Measurements from ENCODE around the gene FOXN4. TPM values are rescaled to one million over a fixed set of nuclear protein-coding genes. Genes with fewer than 3 reads are reported as not detected.

Gene FOXN4
- total and polyA plus RNA-seq, 2 of the 13 experiments (the other 11 are each of a cell fraction or from before 2014, with no cell fraction given), result 0.11 TPM; not detected in 1

DNA sequence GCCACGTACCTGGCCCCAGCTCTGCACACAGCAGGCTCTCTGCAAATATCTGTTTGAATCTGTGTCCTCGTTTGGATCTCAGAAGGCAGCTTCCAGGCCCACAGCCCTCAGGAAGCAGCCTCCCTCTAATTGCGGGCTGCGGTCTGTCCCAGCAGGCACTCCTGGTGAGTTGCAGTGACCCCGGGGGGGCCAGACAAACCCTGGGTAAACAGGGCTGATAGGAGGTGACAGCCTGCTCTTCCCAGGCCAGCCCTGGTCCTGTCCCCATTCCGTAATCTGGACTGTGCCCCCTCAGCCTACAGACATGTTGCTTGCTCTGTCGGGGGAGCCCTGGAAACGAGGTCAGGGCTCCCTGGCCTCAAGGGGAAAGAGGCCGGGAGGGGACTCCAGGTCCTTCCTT lies 2.0 kb downstream of the FOXN4 start (continued):
- no peak for TF ChIP-seq PPARG (CRISPR knock-in tag; conservative IDR thresholded peaks at IDR 0.05)
- TF ChIP-seq HDAC2 (CRISPR knock-in tag; IDR thresholded peaks at IDR 0.05), result peak; percentile 59; the same call in 1 of the 2 replicates
- TF ChIP-seq, protein P1, sequence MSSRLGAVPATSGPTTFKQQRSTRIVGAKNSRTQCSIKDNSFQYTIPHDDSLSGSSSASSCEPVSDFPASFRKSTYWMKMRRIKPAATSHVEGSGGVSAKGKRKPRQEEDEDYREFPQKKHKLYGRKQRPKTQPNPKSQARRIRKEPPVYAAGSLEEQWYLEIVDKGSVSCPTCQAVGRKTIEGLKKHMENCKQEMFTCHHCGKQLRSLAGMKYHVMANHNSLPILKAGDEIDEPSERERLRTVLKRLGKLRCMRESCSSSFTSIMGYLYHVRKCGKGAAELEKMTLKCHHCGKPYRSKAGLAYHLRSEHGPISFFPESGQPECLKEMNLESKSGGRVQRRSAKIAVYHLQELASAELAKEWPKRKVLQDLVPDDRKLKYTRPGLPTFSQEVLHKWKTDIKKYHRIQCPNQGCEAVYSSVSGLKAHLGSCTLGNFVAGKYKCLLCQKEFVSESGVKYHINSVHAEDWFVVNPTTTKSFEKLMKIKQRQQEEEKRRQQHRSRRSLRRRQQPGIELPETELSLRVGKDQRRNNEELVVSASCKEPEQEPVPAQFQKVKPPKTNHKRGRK (CRISPR knock-in tag; IDR thresholded peaks at IDR 0.05), result no peak
- peak; percentile 83; the same call in 1 of the 2 replicates for TF ChIP-seq MTA1 (CRISPR knock-in tag; IDR thresholded peaks at IDR 0.05; ENCODE audit: borderline replicate concordance)
- no peak for TF ChIP-seq GATA4 (IDR thresholded peaks at IDR 0.05; ENCODE audit: borderline replicate concordance, low read depth)
- TF ChIP-seq, protein P2, sequence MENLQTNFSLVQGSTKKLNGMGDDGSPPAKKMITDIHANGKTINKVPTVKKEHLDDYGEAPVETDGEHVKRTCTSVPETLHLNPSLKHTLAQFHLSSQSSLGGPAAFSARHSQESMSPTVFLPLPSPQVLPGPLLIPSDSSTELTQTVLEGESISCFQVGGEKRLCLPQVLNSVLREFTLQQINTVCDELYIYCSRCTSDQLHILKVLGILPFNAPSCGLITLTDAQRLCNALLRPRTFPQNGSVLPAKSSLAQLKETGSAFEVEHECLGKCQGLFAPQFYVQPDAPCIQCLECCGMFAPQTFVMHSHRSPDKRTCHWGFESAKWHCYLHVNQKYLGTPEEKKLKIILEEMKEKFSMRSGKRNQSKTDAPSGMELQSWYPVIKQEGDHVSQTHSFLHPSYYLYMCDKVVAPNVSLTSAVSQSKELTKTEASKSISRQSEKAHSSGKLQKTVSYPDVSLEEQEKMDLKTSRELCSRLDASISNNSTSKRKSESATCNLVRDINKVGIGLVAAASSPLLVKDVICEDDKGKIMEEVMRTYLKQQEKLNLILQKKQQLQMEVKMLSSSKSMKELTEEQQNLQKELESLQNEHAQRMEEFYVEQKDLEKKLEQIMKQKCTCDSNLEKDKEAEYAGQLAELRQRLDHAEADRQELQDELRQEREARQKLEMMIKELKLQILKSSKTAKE (CRISPR knock-in tag; IDR thresholded peaks at IDR 0.05; ENCODE audit: borderline replicate concordance), result peak; percentile 76
- TF ChIP-seq GATAD1 (CRISPR knock-in tag; IDR thresholded peaks at IDR 0.05), result no peak
- no peak for TF ChIP-seq KLF13 (CRISPR knock-in tag; IDR thresholded peaks at IDR 0.05)
- TF ChIP-seq KDM2A (CRISPR knock-in tag; IDR thresholded peaks at IDR 0.05; ENCODE audit: borderline replicate concordance, low read depth), result peak; percentile 46; the same call in 1 of the 2 replicates
- TF ChIP-seq ZNF569 (CRISPR knock-in tag; IDR thresholded peaks at IDR 0.05; ENCODE audit: borderline replicate concordance), result no peak
- TF ChIP-seq ZKSCAN5 (CRISPR knock-in tag; IDR thresholded peaks at IDR 0.05), result peak; percentile 91; the same call in 1 of the 2 replicates
- 0 out of 2 replicates have a peak, but pooled peaks have one; percentile 29 for TF ChIP-seq ZBTB20 (CRISPR knock-in tag; IDR thresholded peaks at IDR 0.05; ENCODE audit: borderline replicate concordance, low read depth)
- TF ChIP-seq ZNF549 (CRISPR knock-in tag; IDR thresholded peaks at IDR 0.05), result no peak
- no peak for TF ChIP-seq RBM22 (optimal IDR thresholded peaks at IDR 0.05; ENCODE audit: low read length)
- TF ChIP-seq POGZ (CRISPR knock-in tag; IDR thresholded peaks at IDR 0.05), result peak; percentile 59; the same call in 1 of the 2 replicates
- TF ChIP-seq, protein P3, sequence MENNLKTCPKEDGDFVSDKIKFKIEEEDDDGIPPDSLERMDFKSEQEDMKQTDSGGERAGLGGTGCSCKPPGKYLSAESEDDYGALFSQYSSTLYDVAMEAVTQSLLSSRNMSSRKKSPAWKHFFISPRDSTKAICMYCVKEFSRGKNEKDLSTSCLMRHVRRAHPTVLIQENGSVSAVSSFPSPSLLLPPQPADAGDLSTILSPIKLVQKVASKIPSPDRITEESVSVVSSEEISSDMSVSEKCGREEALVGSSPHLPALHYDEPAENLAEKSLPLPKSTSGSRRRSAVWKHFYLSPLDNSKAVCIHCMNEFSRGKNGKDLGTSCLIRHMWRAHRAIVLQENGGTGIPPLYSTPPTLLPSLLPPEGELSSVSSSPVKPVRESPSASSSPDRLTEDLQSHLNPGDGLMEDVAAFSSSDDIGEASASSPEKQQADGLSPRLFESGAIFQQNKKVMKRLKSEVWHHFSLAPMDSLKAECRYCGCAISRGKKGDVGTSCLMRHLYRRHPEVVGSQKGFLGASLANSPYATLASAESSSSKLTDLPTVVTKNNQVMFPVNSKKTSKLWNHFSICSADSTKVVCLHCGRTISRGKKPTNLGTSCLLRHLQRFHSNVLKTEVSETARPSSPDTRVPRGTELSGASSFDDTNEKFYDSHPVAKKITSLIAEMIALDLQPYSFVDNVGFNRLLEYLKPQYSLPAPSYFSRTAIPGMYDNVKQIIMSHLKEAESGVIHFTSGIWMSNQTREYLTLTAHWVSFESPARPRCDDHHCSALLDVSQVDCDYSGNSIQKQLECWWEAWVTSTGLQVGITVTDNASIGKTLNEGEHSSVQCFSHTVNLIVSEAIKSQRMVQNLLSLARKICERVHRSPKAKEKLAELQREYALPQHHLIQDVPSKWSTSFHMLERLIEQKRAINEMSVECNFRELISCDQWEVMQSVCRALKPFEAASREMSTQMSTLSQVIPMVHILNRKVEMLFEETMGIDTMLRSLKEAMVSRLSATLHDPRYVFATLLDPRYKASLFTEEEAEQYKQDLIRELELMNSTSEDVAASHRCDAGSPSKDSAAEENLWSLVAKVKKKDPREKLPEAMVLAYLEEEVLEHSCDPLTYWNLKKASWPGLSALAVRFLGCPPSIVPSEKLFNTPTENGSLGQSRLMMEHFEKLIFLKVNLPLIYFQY (CRISPR knock-in tag; IDR thresholded peaks at IDR 0.05; ENCODE audit: borderline replicate concordance), result no peak
- 0 out of 2 replicates have a peak, but pooled peaks have one; percentile 39 for TF ChIP-seq RNF2 (conservative IDR thresholded peaks at IDR 0.05; ENCODE audit: low read depth)
- TF ChIP-seq ZNF788 (CRISPR knock-in tag; IDR thresholded peaks at IDR 0.05; ENCODE audit: borderline replicate concordance), result peak; percentile 52; the same call in 1 of the 2 replicates
- TF ChIP-seq NR2F6 (IDR thresholded peaks at IDR 0.05), result peak; percentile 74
- TF ChIP-seq NR2F6 (CRISPR knock-in tag; IDR thresholded peaks at IDR 0.05), result peak; percentile 79
- TF ChIP-seq, protein P4, sequence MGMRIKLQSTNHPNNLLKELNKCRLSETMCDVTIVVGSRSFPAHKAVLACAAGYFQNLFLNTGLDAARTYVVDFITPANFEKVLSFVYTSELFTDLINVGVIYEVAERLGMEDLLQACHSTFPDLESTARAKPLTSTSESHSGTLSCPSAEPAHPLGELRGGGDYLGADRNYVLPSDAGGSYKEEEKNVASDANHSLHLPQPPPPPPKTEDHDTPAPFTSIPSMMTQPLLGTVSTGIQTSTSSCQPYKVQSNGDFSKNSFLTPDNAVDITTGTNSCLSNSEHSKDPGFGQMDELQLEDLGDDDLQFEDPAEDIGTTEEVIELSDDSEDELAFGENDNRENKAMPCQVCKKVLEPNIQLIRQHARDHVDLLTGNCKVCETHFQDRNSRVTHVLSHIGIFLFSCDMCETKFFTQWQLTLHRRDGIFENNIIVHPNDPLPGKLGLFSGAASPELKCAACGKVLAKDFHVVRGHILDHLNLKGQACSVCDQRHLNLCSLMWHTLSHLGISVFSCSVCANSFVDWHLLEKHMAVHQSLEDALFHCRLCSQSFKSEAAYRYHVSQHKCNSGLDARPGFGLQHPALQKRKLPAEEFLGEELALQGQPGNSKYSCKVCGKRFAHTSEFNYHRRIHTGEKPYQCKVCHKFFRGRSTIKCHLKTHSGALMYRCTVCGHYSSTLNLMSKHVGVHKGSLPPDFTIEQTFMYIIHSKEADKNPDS (CRISPR knock-in tag; IDR thresholded peaks at IDR 0.05), result 0 out of 2 replicates have a peak, but pooled peaks have one; percentile 47
- TF ChIP-seq SIN3A (IDR thresholded peaks at IDR 0.05; ENCODE audit: borderline replicate concordance, low read depth, low read length), result no peak
